ENCODE data around the gene TRAF3IP1.

Gene TRAF3IP1

DNA sequence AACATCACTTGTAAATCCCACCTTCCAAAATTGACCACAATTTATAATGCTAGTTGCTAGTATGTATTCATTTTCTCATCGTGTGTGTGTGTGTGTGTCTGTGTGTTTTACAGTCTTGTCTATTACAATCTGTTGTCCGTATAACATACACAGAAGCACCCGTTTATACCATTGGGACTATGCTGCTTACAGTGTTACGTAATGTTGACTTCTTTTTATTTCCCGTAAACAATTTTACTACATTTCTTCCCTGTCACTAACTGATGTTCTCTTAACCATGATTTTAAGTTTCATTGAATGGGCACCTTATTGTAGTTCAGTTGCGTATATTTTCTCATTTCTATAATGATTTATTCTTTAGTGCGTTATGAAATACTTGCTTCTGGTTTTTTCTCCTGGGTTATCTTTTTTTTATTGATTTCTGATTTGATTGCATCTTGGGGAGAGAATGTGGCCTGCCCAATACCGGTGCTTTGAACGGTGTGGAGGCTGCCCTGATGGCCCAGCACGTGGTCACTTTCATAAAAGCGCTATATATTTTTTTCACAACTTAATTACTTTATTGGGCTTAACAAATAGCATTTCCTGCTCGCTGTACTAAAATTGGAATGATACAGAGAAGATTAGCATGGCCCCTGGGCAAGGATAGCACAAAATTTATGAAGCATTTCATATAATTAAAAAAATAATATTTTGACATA lies 91.9 kb downstream of the TRAF3IP1 start:
- DNase-seq: no peak

- no peak for DNase-seq
These were observed 93.0 kb downstream of the TRAF3IP1 start for GRCh38 chr2:238413368-238413767.

DNA sequence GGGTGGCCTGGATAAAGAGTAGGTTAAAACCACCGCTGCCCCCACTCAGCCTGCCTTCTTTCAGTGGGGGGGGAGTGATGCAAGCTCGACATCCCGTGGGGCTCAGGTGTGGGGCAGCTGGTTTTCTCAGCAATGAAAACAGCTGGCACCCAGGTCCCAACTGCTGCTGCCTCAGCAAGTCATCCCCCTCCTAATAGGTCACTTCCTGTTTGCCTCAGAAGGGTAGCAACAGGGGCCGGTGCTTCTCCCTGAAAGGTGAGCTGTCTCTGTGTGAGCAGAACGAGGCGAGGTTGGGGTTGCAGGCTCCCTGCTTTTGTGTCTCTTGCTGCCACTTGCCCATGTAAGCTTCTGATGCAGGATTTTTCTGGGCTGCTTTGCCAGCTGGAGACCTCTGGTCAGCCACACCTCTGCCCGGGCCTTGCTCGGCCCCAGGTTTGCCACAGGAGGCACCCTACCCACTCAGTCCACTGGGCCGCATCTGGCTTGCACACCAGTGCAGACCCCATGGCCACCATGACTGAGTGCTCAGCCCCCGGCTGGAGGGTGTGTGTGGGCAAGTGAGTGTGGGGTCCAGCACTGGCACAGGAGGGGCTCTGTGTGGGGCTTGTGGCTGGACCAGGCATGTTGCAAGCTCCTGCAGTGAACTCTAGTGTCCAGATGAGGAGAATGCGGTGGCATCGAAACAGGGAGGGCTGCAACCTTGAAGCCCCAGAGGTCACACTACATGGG lies 94.9 kb downstream of the TRAF3IP1 start:
- no peak for DNase-seq

- no peak for DNase-seq
These were observed 95.6 kb downstream of the TRAF3IP1 start for GRCh38 chr2:238415893-238416292.

GRCh38 chr2:238418196-238418998 lies 98.1 kb downstream of the TRAF3IP1 start:
- DNase-seq: no peak

DNA sequence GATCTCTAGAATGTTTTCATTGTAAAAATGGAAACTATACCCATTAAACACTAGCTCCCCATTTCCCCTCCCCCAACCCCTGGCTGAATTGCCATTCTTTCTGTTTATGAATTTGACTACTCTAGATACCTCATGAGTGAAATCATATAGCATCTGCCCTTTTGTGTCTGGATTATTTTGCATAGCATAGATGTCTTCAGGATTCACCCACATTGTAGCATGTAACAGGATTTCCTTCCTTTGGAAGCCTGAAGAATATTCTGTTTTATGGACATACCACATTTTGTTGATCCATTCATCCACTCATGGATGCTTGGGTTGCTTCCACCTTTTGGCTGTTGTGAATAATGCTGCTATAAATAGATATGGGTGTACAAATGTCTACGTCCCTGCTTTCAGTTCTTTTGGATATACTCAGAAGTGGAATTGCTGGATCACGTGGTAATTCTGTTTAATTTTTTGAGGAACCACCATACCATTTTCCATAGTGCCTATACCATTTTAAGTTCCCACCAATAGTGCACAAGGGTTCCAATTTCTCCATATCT lies 98.8 kb downstream of the TRAF3IP1 start:
- DNase-seq: no peak

DNA sequence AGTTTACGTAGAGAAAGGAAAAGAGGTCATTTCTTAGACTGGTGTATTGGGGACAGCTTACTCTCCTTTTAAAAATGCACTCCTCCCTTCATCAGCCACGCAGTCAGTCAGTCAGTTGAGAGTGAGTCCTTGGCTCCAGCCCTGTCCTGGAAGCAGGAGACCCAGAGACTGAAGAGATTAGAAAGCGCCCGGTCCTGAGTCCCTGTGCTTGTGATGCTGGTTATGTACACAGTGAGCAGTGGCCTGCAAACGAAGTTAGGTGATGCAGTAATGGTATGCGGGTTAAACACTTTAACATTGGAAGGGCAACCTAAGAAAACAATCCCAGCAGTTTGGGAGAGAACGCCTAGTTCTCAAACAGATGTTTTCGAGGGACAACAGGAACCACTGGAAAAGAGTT lies 100.1 kb downstream of the TRAF3IP1 start:
- DNase-seq: no peak

GRCh38 chr2:238420878-238421694 lies 100.8 kb downstream of the TRAF3IP1 start:
- DNase-seq: peak; percentile 51

DNA sequence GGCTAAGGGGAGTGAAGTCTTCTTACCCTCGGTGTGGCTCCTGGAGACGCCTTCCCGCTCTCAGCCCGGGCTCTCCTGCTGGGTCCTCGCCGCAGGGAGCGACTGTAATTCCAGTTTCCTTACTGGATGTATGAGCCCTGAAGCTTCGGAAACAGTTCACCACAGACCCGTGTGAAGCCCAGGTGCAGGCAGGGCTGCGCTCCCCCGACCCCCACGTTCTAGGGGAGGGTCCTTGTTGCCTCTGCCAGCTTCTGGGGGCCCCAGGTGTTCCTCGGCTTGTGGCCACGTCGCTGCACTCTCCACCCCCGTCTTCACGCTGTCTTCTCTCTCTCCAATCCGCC lies 101.3 kb downstream of the TRAF3IP1 start:
- peak; percentile 41 for DNase-seq

- DNase-seq: no peak
These were observed 102.0 kb downstream of the TRAF3IP1 start for GRCh38 chr2:238422285-238422684.

DNA sequence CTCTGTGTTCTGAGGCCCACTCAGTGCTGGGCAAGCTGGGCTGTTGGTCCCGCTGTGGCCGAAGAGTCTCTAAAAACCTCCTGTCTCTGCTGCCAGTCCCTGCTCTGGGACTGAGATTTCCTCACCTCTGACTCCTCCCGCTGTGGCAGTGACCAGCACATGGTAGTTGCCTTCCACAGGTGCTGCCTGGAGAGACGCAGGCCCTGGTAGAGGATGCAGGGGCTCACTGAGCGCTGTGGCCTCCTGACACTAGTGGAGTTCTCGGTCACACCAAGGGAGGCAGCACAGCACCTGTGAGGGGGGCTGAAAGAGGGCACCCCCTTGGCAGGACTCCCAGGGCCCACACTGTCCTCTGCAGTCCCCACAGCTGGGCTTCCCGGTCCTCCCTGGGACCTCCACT lies 102.6 kb downstream of the TRAF3IP1 start:
- no peak for DNase-seq

DNA sequence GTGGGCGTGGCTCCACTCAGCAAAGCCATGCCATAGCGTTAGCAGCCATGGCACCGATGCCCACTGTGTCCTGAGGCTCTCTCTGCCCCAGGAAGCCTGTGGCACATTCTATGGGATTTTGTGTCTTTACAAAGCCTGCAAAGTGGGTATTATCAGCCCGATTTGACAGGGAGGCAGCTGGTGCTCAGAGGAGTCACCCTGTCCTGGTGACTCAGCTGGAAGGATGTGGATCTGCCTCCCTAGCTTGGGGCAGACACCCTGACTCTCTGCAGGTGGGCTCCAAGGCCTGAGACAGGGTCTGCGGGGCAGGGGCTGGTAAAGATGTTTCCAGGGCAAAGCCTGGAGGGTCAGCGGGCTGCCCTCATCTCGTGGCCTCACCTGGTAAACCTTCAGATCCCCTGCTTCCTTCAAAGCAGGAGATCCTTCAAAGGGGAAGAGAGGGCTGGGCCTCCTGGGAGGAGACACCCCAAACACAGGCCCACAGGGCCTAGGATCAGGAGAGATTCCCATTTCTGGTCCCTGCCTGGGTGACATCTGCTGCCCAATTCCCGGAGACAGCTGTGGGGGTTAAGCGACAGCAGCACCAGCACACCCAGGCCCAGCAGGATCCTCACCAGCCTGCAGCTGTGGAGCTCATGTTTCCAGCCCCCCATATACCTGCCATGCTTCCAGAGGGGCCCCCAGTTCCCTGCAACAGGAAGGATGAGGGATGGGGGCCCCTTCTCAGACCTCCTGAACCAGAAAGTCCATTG lies 103.4 kb downstream of the TRAF3IP1 start:
- no peak for DNase-seq

DNA sequence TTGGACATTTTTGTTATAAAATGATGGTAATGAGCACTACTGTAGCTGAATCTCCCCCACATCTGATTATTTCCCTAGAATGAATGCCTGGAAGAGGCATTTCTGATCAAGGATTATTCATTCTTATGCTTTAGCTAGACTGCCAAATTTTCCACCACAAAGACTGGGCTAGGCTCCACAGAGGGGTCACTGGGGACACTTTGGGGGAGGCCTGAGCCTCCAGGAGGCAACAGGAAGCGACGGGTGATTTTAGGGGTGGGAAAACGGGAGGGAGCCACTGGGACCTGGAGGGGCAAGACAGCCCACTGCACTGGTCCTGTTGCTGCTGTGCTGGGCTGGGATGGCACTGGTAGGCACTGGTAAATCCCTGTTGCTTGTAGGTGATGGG lies 104.0 kb downstream of the TRAF3IP1 start:
- DNase-seq: peak; percentile 56

- no peak for DNase-seq
These were observed 105.2 kb downstream of the TRAF3IP1 start for GRCh38 chr2:238425505-238425978.

- peak; percentile 65 for DNase-seq
These were observed 105.8 kb downstream of the TRAF3IP1 start for GRCh38 chr2:238425979-238426567.

DNA sequence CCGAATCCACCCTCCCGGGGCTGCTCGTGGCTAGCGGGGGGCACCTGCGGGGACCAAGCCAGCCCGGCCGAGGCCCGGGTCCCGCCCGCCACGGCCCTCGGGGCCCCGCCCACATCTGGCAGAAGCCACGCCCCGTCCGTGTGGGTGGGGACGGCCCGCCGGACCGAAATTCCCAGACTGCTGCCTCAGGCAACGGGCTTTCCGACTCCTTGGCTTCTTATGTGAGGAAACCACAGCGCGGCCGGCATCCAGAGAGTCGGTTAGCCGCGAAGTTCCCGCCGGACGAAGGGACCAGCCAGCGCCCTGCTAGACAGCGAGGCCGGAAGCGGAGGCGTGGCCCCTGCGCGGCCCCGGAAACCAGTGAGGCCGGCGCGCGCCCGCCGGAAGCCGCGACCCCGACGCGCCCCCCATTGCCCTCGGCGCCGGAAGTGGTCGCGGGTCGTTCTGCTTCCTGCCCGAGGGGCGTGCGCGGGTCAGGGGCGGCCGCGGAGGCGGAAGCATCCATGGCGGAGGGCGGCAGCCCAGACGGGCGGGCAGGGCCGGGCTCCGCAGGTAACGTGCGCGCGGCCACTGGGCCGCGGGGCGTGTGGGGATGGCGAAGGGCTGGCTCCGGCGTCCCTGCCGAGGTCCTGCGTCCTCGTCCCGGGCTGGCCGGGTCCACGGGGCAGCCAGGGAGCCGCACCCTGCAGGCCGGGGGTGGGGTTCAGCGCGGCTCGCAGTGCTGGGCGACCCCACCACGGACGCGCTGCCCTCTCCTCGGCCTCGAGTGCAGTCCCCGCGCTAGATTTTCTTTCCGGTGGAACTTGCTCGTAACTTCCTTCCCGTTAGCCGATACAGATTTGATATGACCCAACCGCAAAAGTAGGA lies 106.5 kb downstream of the TRAF3IP1 start, which contains the start of gene ASB1:
ASB1 (plus strand) TSS at position 360 of the 867 bp plus-strand sequence; CDS start at position 504, 144 bp downstream.
- peak; percentile 87 for DNase-seq

GRCh38 chr2:238427435-238428162 lies 107.3 kb downstream of the TRAF3IP1 start:
- DNase-seq: no peak

GRCh38 chr2:238428866-238429265 lies 108.5 kb downstream of the TRAF3IP1 start:
- no peak for DNase-seq

GRCh38 chr2:238430781-238431180 lies 110.5 kb downstream of the TRAF3IP1 start:
- no peak for DNase-seq
